HCT116 (cell line): Measurements from ENCODE around the gene OR2S2. TPM values are rescaled to one million over a fixed set of nuclear protein-coding genes. Genes with fewer than 3 reads are reported as not detected.

Experiments used
- ATAC-seq: fragments of 200-7000 bp; cut with Tn5 transposase; 2 replicates; pipeline ENCODE4 v1.9.1; 2020; ENCODE audit warnings: mild to moderate bottlenecking, moderate library complexity
- BruUV-seq: library from RNA; stranded (reverse); fragments of 400-500 nt; replicated peaks from 2 replicates; lab custom pipeline; 2021; lab: Mats Ljungman, UMichigan
- CTCF ChIA-PET: fragments of 300-600 bp; sonication (Branson Sonifier 250); formaldehyde crosslinking; loops from one replicate; lab custom pipeline; 2021; ENCODE audit warnings: antibody characterized with exemption; lab: Charles Lee
- POLR2A ChIA-PET: fragments of 300-600, 350-600 bp; sonication (Branson Sonifier 250); formaldehyde crosslinking; loops from one replicate; lab custom pipeline; 2021; ENCODE audit warnings: antibody characterized with exemption; lab: Charles Lee
- RAD21 ChIA-PET, 2 experiments: fragments of 300-600 bp; sonication (Branson Sonifier 250); formaldehyde crosslinking; loops; one replicate each; lab custom pipeline; 2023; ENCODE audit warnings: low total read pairs in 2 of 2; ENCODE audit not compliant: uncharacterized antibody in 2 of 2, unreplicated experiment in 2 of 2, low non-redundant PET in 1 of 2; lab: Charles Lee
- DNase-seq: peaks from one replicate; pipeline ENCODE4 v3.0.0-alpha.2; 2010; ENCODE audit warnings: low read depth, low spot score
- H2AFZ ChIP-seq: fragments of 200-600 bp; shearing (Covaris generic), sonication (generic); 2 replicates; pipeline ENCODE4 v1.6.1; 2017; ENCODE audit warnings: low read depth, mixed run types, mixed read lengths, antibody characterized with exemption, low read length; ENCODE audit not compliant: poor library complexity, severe bottlenecking
- H3K27ac ChIP-seq: 2 replicates; pipeline ENCODE4 v1.5.1; 2012; ENCODE audit warnings: low read depth, low read length
- H3K27me3 ChIP-seq: fragments of 200-600 bp; sonication (generic); 2 replicates; pipeline ENCODE4 v1.6.1; 2016; ENCODE audit warnings: mixed run types, low read length, mixed read lengths; ENCODE audit not compliant: insufficient read depth
- H3K36me3 ChIP-seq, 2 experiments: fragments of 200-500 bp in 1 of 2; fragments of 200-600 bp in 1 of 2; sonication (Bioruptor generic) in 1 of 2; sonication (generic) in 1 of 2; 2 replicates each; pipeline versions ENCODE4 v1.5.1 to v1.6.1; 2014 to 2016; ENCODE audit warnings: low read length in 2 of 2, inconsistent platforms in 1 of 2, mixed read lengths in 1 of 2, mixed run types in 1 of 2; ENCODE audit not compliant: insufficient read depth in 2 of 2, control insufficient read depth in 1 of 2
- H3K4me1 ChIP-seq, 2 experiments: fragments of 200-600 bp in 1 of 2; sonication (generic) in 1 of 2; 2 replicates each; pipeline versions ENCODE4 v1.5.1 to v1.6.1; 2012 to 2017; ENCODE audit warnings: low read length in 2 of 2, inconsistent platforms in 1 of 2, mild to moderate bottlenecking in 1 of 2, mixed read lengths in 1 of 2, mixed run types in 1 of 2, moderate library complexity in 1 of 2; ENCODE audit not compliant: insufficient read depth in 2 of 2, control insufficient read depth in 1 of 2
- H3K4me2 ChIP-seq: fragments of 200-600 bp; sonication (generic); 2 replicates; pipeline ENCODE4 v1.6.1; 2017; ENCODE audit warnings: mixed run types, low read length, mixed read lengths
- H3K4me3 ChIP-seq, 2 experiments: fragments of 200-600 bp in 1 of 2; sonication (generic) in 1 of 2; replicated peaks in 1 of 2; 2 replicates each; pipeline ENCODE4 v1.5.1; 2011 to 2016; ENCODE audit warnings: low read length in 2 of 2, control low read depth in 1 of 2, low read depth in 1 of 2, mild to moderate bottlenecking in 1 of 2, mixed read lengths in 1 of 2, mixed run types in 1 of 2
- H3K79me2 ChIP-seq: fragments of 200-600 bp; sonication (generic); 2 replicates; pipeline ENCODE4 v1.6.1; 2017; ENCODE audit warnings: mild to moderate bottlenecking, mixed run types, low read length, moderate library complexity, mixed read lengths; ENCODE audit not compliant: insufficient read depth
- H3K9ac ChIP-seq: fragments of 200-600 bp; sonication (generic); 2 replicates; pipeline ENCODE4 v1.6.1; 2016; ENCODE audit warnings: low read length, mixed read lengths
- H3K9me2 ChIP-seq: fragments of 200-600 bp; sonication (generic), shearing (Covaris generic); 2 replicates; pipeline ENCODE4 v1.6.1; 2017; ENCODE audit warnings: mixed run types, mild to moderate bottlenecking, moderate library complexity; ENCODE audit not compliant: insufficient read depth
- H3K9me3 ChIP-seq, 2 experiments: fragments of 200-500 bp in 1 of 2; fragments of 200-600 bp in 1 of 2; sonication (Bioruptor generic) in 1 of 2; sonication (generic) in 1 of 2; 2 replicates each; pipeline ENCODE4 v1.6.1; 2014 to 2017; ENCODE audit warnings: low read length in 2 of 2, mixed read lengths in 2 of 2, inconsistent platforms in 1 of 2, low read depth in 1 of 2, mild to moderate bottlenecking in 1 of 2, mixed run types in 1 of 2, moderate library complexity in 1 of 2; ENCODE audit not compliant: control insufficient read depth in 1 of 2, insufficient read depth in 1 of 2
- H4K20me1 ChIP-seq: fragments of 200-600 bp; sonication (generic), shearing (Covaris generic); 2 replicates; pipeline ENCODE4 v1.6.1; 2017; ENCODE audit warnings: mixed run types, mild to moderate bottlenecking, moderate library complexity; ENCODE audit not compliant: insufficient read depth
- ATF3 ChIP-seq: IDR thresholded peaks from 2 replicates; pipeline ENCODE4 v1.6.1; 2012
- CTCF ChIP-seq, 3 experiments: fragments of 200-600 bp in 1 of 3; sonication (generic) in 1 of 3; IDR thresholded peaks in 2 of 3; conservative IDR thresholded peaks in 1 of 3; 2 replicates each; pipeline ENCODE4 v1.5.1; 2012 to 2017; ENCODE audit warnings: low read depth in 2 of 3, low read length in 2 of 3, antibody characterized with exemption in 1 of 3, borderline replicate concordance in 1 of 3, control low read depth in 1 of 3, mild to moderate bottlenecking in 1 of 3, mixed read lengths in 1 of 3, mixed run types in 1 of 3, moderate library complexity in 1 of 3; ENCODE audit not compliant: insufficient read depth in 1 of 3
- EGR1 ChIP-seq: IDR thresholded peaks from 2 replicates; pipeline ENCODE4 v1.6.1; 2012; ENCODE audit warnings: low read depth
- ELF1 ChIP-seq: IDR thresholded peaks from 2 replicates; pipeline ENCODE4 v1.6.1; 2012; ENCODE audit warnings: low read depth, borderline replicate concordance
- EZH2 ChIP-seq: fragments of 200-600 bp; sonication (generic); IDR thresholded peaks from 2 replicates; pipeline ENCODE4 v1.6.1; 2017; ENCODE audit warnings: antibody characterized with exemption, mixed run types
- JUND ChIP-seq: IDR thresholded peaks from 2 replicates; pipeline ENCODE4 v1.6.1; 2012
- POLR2AphosphoS5 ChIP-seq: IDR thresholded peaks from 2 replicates; pipeline ENCODE4 v1.6.1; 2011; ENCODE audit warnings: mild to moderate bottlenecking, low read depth, low read length, moderate library complexity
- REST ChIP-seq: IDR thresholded peaks from 2 replicates; pipeline ENCODE4 v1.6.1; 2012; ENCODE audit warnings: low read depth
- SIN3A ChIP-seq: IDR thresholded peaks from 2 replicates; pipeline ENCODE4 v1.6.1; 2012; ENCODE audit warnings: low read depth
- SRF ChIP-seq: IDR thresholded peaks from 2 replicates; pipeline ENCODE4 v1.6.1; 2012; ENCODE audit warnings: low read depth
- TCF7L2 ChIP-seq: IDR thresholded peaks from 2 replicates; pipeline ENCODE4 v1.7.0; 2011; ENCODE audit warnings: borderline replicate concordance, inconsistent platforms; ENCODE audit not compliant: insufficient read depth, insufficient read length; ENCODE audit errors: extremely low read depth
- YY1 ChIP-seq: IDR thresholded peaks from 2 replicates; pipeline ENCODE4 v1.6.1; 2011; ENCODE audit warnings: low read length, low read depth, moderate library complexity, mild to moderate bottlenecking; ENCODE audit not compliant: insufficient replicate concordance; ENCODE audit errors: extremely low read depth
- ZFX ChIP-seq: fragments of 450-650 bp; IDR thresholded peaks from 2 replicates; pipeline ENCODE4 v1.6.1; 2017
- intact Hi-C: fragments of 100-400 bp; cut with micrococcal nuclease; formaldehyde crosslinking; loops from 2 replicates; pipeline ENCODE4 v1.10.0; 2022
- total RNA-seq: library from RNA; stranded (reverse); gene quantifications from one replicate; pipeline ENCODE4 v1.2.1, GENCODE V29; 2021; ENCODE audit not compliant: unreplicated experiment
- TF ChIP-seq, protein P1 (sequence below): IDR thresholded peaks from 2 replicates; pipeline ENCODE4 v1.6.1; 2012

Gene OR2S2
- total RNA-seq, 1 experiment from 2014 or later = not detected

DNA sequence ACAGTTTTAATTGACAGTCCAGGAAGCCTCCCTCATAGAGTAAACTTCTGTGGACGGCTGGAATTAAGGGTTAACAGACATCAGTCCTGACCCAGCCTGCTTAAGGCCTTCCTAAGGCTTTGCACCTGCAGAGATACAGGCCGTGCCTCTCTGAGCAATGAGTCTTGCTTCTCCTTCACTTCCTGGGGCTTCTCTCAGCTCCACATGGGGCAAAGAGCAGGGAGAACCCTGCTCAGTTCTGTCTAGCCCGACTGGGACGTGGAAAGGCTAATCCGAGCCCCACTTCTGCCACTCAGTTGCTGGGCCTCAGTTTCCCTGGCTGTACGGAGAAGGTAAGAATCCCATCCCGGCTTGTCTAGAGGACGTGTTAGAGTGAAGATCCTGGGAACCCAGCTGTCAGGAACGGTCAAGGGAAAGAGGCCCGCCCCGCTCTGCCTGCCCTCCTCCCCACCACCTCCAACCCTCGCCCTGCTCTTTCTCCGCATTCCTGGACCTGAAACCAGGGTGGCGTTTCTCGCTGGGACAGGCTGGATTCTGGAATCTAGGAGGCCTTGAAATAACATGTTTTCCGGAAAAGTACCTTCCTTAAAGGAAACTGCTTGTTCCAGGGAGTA is 42.2 kb downstream of the OR2S2 start:
- BruUV-seq = no TSS peak
- ATAC-seq (no peak), DNase-seq (no peak)
- Histone ChIP-seq H3K79me2 (no peaks in the 10 kb centered on the region), H3K9me2 (no peaks in the 10 kb centered on the region), H3K4me2 (no peak overlapping the region), H3K36me3 (no peaks in the 10 kb centered on the region), H2AFZ (no peak overlapping the region), H3K27me3 (no peaks in the 10 kb centered on the region), H3K27ac (no peak overlapping the region), H3K9me3 (no peaks in the 10 kb centered on the region), H3K4me3 (no peak overlapping the region), H3K9ac (no peak overlapping the region), H4K20me1 (no peaks in the 10 kb centered on the region), H3K4me1 (peaks cover 0 to 7% of the 10 kb centered on the region in 2 experiments; a peak in 3 of 4 replicates)
- RAD21 ChIA-PET = no interaction called here
- intact Hi-C loops = no loop called here
- CTCF ChIA-PET = no interaction called here
- POLR2A ChIA-PET = no interaction called here
- TF ChIP-seq TCF7L2 (no peak), EZH2 (no peak), SRF (no peak), ELF1 (no peak), JUND (no peak), YY1 (no peak)

- no peak overlapping the region for H3K4me2 ChIP-seq
- no peak overlapping the region for H2AFZ ChIP-seq
- intact Hi-C loops = no loop called here
- H3K36me3 ChIP-seq = no peaks in the 10 kb centered on the region
- ChIA-PET RAD21 (no interaction called here), CTCF (no interaction called here), POLR2A (no interaction called here)
- no peak for ATAC-seq
- no peaks in the 10 kb centered on the region for H4K20me1 ChIP-seq
- H3K27ac ChIP-seq = no peak overlapping the region
- no peaks in the 10 kb centered on the region for H3K79me2 ChIP-seq
- H3K4me3 ChIP-seq = no peak overlapping the region
- peaks cover 4 to 20% of the 10 kb centered on the region in 2 experiments; a peak in 3 of 4 replicates for H3K4me1 ChIP-seq
- no TSS peak for BruUV-seq
- no peak overlapping the region for H3K9ac ChIP-seq
- no peaks in the 10 kb centered on the region for H3K9me3 ChIP-seq
- no peak for DNase-seq
- no peaks in the 10 kb centered on the region for H3K9me2 ChIP-seq
- no peaks in the 10 kb centered on the region for H3K27me3 ChIP-seq
- TF ChIP-seq TCF7L2 (no peak), JUND (no peak), REST (no peak), CTCF (IDR thresholded peaks at IDR 0.05 in 2 of 3, conservative IDR thresholded peaks at IDR 0.05 in 1 of 3; ENCODE audit: borderline replicate concordance in 1 of 3, insufficient read depth in 1 of 3, low read depth in 2 of 3, low read length in 2 of 3) (no peak), ZFX (no peak), EZH2 (no peak), EGR1 (no peak), YY1 (no peak), ATF3 (no peak), POLR2AphosphoS5 (no peak), SIN3A (no peak)
- TF ChIP-seq, protein P1, sequence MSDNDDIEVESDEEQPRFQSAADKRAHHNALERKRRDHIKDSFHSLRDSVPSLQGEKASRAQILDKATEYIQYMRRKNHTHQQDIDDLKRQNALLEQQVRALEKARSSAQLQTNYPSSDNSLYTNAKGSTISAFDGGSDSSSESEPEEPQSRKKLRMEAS = no peak
Observed at GRCh38 chr9:35914301-35914807, 43.6 kb downstream of the OR2S2 start.
